K562 (cell line): ENCODE results near the gene TJP3. TPM values are rescaled to one million over a fixed set of nuclear protein-coding genes. Genes with fewer than 3 reads are reported as not detected.

Experiments
- ATAC-seq: fragments of 200-7000 bp; cut with Tn5 transposase; 3 replicates; pipeline ENCODE4 v1.9.1; 2020; ENCODE audit warnings: moderate library complexity
- BruUV-seq: library from RNA; stranded (reverse); fragments of 400-500 nt; replicated peaks from 2 replicates; lab custom pipeline; 2021; lab: Mats Ljungman, UMichigan
- CTCF ChIA-PET: fragments of 300-600 bp; formaldehyde crosslinking; extraction: SDS; loops from one replicate; lab custom pipeline; 2021; ENCODE audit warnings: low intra/inter-chr PET ratio; lab: Yijun Ruan, JAX
- POLR2A ChIA-PET: fragments of 300-600, 350-650 bp; sonication (Branson Sonifier 250); formaldehyde crosslinking; extraction: SDS; loops from one replicate; lab custom pipeline; 2021; ENCODE audit warnings: antibody characterized with exemption, inconsistent platforms; lab: Yijun Ruan, JAX
- DNase-seq, 4 experiments: peaks; one replicate each; pipeline versions ENCODE4 v3.0.0 to v3.0.0-alpha.2; 2011 to 2018; ENCODE audit warnings: low spot score in 3 of 4, mixed read lengths in 3 of 4; ENCODE audit errors: extremely low read depth in 1 of 4
- FAIRE-seq: peaks from 2 replicates; lab custom pipeline; 2011; peaks lifted over from hg19 to GRCh38; lab: Jason Lieb, UNC
- H2AFZ ChIP-seq: 2 replicates; pipeline ENCODE4 v1.6.0; 2011; ENCODE audit warnings: low read depth, low read length, control low read depth, inconsistent platforms
- H3K27ac ChIP-seq: fragments of 200-600 bp; 3 replicates; pipeline ENCODE4 v1.8.0; 2011; ENCODE audit warnings: low read depth, mild to moderate bottlenecking, control low read depth, inconsistent platforms, low read length, moderate library complexity, mixed read lengths; ENCODE audit errors: extremely low read depth
- H3K27me3 ChIP-seq, 2 experiments: fragments of 300-600 bp in 1 of 2; 2 replicates in 1 of 2; 3 replicates in 1 of 2; pipeline versions ENCODE4 v1.6.0 to v1.8.0; 2011; ENCODE audit warnings: inconsistent platforms in 2 of 2, low read length in 2 of 2, mild to moderate bottlenecking in 1 of 2, mixed read lengths in 1 of 2, moderate library complexity in 1 of 2; ENCODE audit not compliant: control insufficient read depth in 2 of 2, insufficient read depth in 2 of 2
- H3K36me3 ChIP-seq: fragments of 300-600 bp; 3 replicates; pipeline ENCODE4 v1.8.0; 2011; ENCODE audit warnings: mild to moderate bottlenecking, low read length, inconsistent platforms; ENCODE audit not compliant: control insufficient read depth, insufficient read depth
- H3K4me1 ChIP-seq, 2 experiments: fragments of 200-600 bp in 1 of 2; replicated peaks in 1 of 2; 2 replicates in 1 of 2; 3 replicates in 1 of 2; pipeline versions ENCODE4 v1.5.1 to v1.8.0; 2011; ENCODE audit warnings: inconsistent platforms in 2 of 2, low read length in 2 of 2, mild to moderate bottlenecking in 1 of 2, mixed read lengths in 1 of 2, moderate library complexity in 1 of 2; ENCODE audit not compliant: control insufficient read depth in 2 of 2, insufficient read depth in 2 of 2
- H3K4me2 ChIP-seq: 2 replicates; pipeline ENCODE4 v1.6.1; 2011; ENCODE audit warnings: low read length, control low read depth, inconsistent platforms, mixed read lengths; ENCODE audit not compliant: insufficient read depth
- H3K4me3 ChIP-seq: fragments of 200-600 bp; sonication (generic), shearing (Covaris generic); 2 replicates; pipeline ENCODE4 v1.5.1; 2016; ENCODE audit warnings: control low read depth, inconsistent platforms
- H3K79me2 ChIP-seq: fragments of 200-600 bp; 3 replicates; pipeline ENCODE4 v1.8.0; 2011; ENCODE audit warnings: low read length, inconsistent platforms; ENCODE audit not compliant: control insufficient read depth, insufficient read depth
- H3K9ac ChIP-seq, 2 experiments: 2 replicates each; pipeline versions ENCODE4 v1.6.0 to v1.6.1; 2011; ENCODE audit warnings: low read depth in 2 of 2, low read length in 2 of 2, control low read depth in 1 of 2, inconsistent platforms in 1 of 2, mild to moderate bottlenecking in 1 of 2, mixed read lengths in 1 of 2; ENCODE audit not compliant: insufficient read depth in 1 of 2
- H3K9me1 ChIP-seq: one replicate; pipeline ENCODE4 v1.6.0; 2011; ENCODE audit warnings: inconsistent platforms, mild to moderate bottlenecking, low read length, moderate library complexity; ENCODE audit not compliant: control insufficient read depth, insufficient read depth
- H3K9me3 ChIP-seq: replicated peaks from 2 replicates; pipeline ENCODE4 v1.5.1; 2011; ENCODE audit warnings: low read depth, low read length, inconsistent platforms; ENCODE audit not compliant: control insufficient read depth, insufficient read depth
- H4K20me1 ChIP-seq: replicated peaks from 2 replicates; pipeline ENCODE4 v1.6.1; 2011; ENCODE audit warnings: low read length, inconsistent platforms, mixed read lengths; ENCODE audit not compliant: control insufficient read depth, insufficient read depth
- CREM ChIP-seq: IDR thresholded peaks from 2 replicates; pipeline ENCODE4 v1.6.1; 2014; ENCODE audit warnings: antibody characterized with exemption, low read depth
- DMBX1 ChIP-seq: fragments of 250-450 bp; sonication (Bioruptor Pico); IDR thresholded peaks from 2 replicates; pipeline ENCODE4 v1.8.0; 2022; ENCODE audit warnings: inconsistent platforms, mild to moderate bottlenecking, moderate library complexity, borderline replicate concordance
- MYC ChIP-seq, 2 experiments: fragments of 250-450 bp in 1 of 2; sonication (Bioruptor Pico) in 1 of 2; IDR thresholded peaks; 2 replicates each; pipeline versions ENCODE4 v1.5.1 to v1.6.1; 2012 to 2021; ENCODE audit warnings: low read depth in 2 of 2, borderline replicate concordance in 1 of 2, improper control_type of control experiment in 1 of 2, low read length in 1 of 2, mild to moderate bottlenecking in 1 of 2, moderate library complexity in 1 of 2
- NCOR1 ChIP-seq: fragments of 450-650 bp; IDR thresholded peaks from 2 replicates; pipeline ENCODE4 v1.6.1; 2016; ENCODE audit warnings: mild to moderate bottlenecking, moderate library complexity
- RBM39 ChIP-seq: fragments of 200-400 bp; formaldehyde crosslinking; optimal IDR thresholded peaks from 2 replicates; pipeline ENCODE3; 2018; ENCODE audit warnings: low read depth, low read length
- SAFB ChIP-seq: fragments of 200-400 bp; formaldehyde crosslinking; IDR thresholded peaks from 2 replicates; pipeline ENCODE4 v1.6.1; 2017; ENCODE audit warnings: low read depth, low read length, borderline replicate concordance
- SIX5 ChIP-seq, 2 experiments: IDR thresholded peaks; 2 replicates each; pipeline ENCODE4 v1.6.1; 2011; ENCODE audit warnings: low read length in 2 of 2, borderline replicate concordance in 1 of 2, low read depth in 1 of 2, mild to moderate bottlenecking in 1 of 2, moderate library complexity in 1 of 2; ENCODE audit not compliant: insufficient read depth in 1 of 2
- ZKSCAN3 ChIP-seq: fragments of 250-450 bp; sonication (Bioruptor Pico); IDR thresholded peaks from 2 replicates; pipeline ENCODE4 v1.4.0; 2020
- ZNF280A ChIP-seq: fragments of 450-650 bp; IDR thresholded peaks from 2 replicates; pipeline ENCODE4 v1.6.1; 2018; ENCODE audit warnings: mild to moderate bottlenecking, low read depth; ENCODE audit not compliant: partially characterized antibody
- WGBS: fragments of 100-300 bp; shearing (Covaris generic); methylation state at CpG from one replicate; pipeline ENCODE4 v1.1.6; 2016; ENCODE audit warnings: low coverage, mixed read lengths; ENCODE audit not compliant: insufficient coverage; ENCODE audit errors: missing lambda C conversion rate; 5-methylcytosine and 5-hydroxymethylcytosine counted together
- in situ Hi-C: fragments of 300-500 bp; cut with MboI; formaldehyde crosslinking; loops from 4 replicates; pipeline ENCODE4 v1.15.0; 2018; ENCODE audit warnings: inconsistent platforms, mixed read lengths
- intact Hi-C: fragments of 100-400 bp; cut with micrococcal nuclease; formaldehyde crosslinking; loops from 2 replicates; pipeline ENCODE4 v1.14.2; 2022
- polyA plus RNA-seq, 8 experiments: library from polyadenylated mRNA; depleted of rRNA in 4 of 8; stranded (reverse) in 5 of 8; unstranded in 3 of 8; fragments of >200 nt; fragmentation: Nextera tagmentation in 2 of 8; fragmentation: Illumina TruSeq in 1 of 8; extraction: Ambion mirVana in 2 of 8; extraction: Trizol in 1 of 8; gene quantifications; 2 replicates each; pipeline versions ENCODE4 v1.2.1 to v1.2.3, GENCODE V29; 2011 to 2014; ENCODE audit warnings: inconsistent platforms in 1 of 8, missing spikeins in 1 of 8
- total RNA-seq, 7 experiments: library from RNA; depleted of rRNA in 6 of 7; stranded (reverse); fragments of >200 nt in 6 of 7; fragmentation: Illumina TruSeq in 2 of 7; extraction: Trizol in 2 of 7; gene quantifications; 2 replicates each; pipeline versions ENCODE4 v1.2.1 to v1.2.3, GENCODE V29; 2011 to 2021; ENCODE audit warnings: low replicate concordance in 1 of 7
- TF ChIP-seq, protein P1 (sequence below): sonication (generic); formaldehyde crosslinking; IDR thresholded peaks from 2 replicates; pipeline ENCODE4 v1.8.0; 2022; ENCODE audit warnings: missing genetic modification reagents, mild to moderate bottlenecking, moderate library complexity, borderline replicate concordance

Gene TJP3
- total and polyA plus RNA-seq, 9 of the 15 experiments (the other 6 are each of a cell fraction or from before 2014, with no cell fraction given): 0.11 to 2.4 (median 0.57) TPM; not detected in 1

- ChIA-PET POLR2A (interaction anchor here (0.6 to 1.5 kb wide), 4 partner anchors 22 to 681 kb away, joined by 3 to 4 read pairs (median 3); partner anchors contain the start of gene TJP3), CTCF (interaction anchor here (0.6 to 1.0 kb wide), 2 partner anchors 32 to 38 kb away, joined by 3 to 4 read pairs; partner anchors contain the start of gene PIP5K1C)
- Histone ChIP-seq H3K36me3 (peaks cover 40% of the 10 kb centered on the region; the same call in 2 of the 3 replicates), H3K27ac (peak overlapping the region; percentile 5; the same call in 1 of the 3 replicates), H4K20me1 (peaks cover 11% of the 10 kb centered on the region; the same call in 1 of the 2 replicates)
- 94% methylated on average over 14 of the region's 17 CpGs for WGBS
- no peak for FAIRE-seq
- TF ChIP-seq SIX5 (IDR thresholded peaks at IDR 0.05; ENCODE audit: borderline replicate concordance in 1 of 2, insufficient read depth in 1 of 2, low read depth in 1 of 2, low read length in 2 of 2) (no peak), CREM (no peak), MYC (IDR thresholded peaks at IDR 0.05; ENCODE audit: low read depth, low read length) (no peak), MYC (CRISPR knock-in tag; IDR thresholded peaks at IDR 0.05; ENCODE audit: borderline replicate concordance, low read depth) (no peak), DMBX1 (CRISPR knock-in tag) (no peak), ZKSCAN3 (CRISPR knock-in tag) (no peak), ZNF280A (no peak), NCOR1 (no peak), SAFB (no peak), RBM39 (no peak)
- TF ChIP-seq, protein P1, sequence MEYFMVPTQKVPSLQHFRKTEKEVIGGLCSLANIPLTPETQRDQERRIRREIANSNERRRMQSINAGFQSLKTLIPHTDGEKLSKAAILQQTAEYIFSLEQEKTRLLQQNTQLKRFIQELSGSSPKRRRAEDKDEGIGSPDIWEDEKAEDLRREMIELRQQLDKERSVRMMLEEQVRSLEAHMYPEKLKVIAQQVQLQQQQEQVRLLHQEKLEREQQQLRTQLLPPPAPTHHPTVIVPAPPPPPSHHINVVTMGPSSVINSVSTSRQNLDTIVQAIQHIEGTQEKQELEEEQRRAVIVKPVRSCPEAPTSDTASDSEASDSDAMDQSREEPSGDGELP (CRISPR knock-in tag): no peak
- TF ChIP-seq, all 486 proteins: peak for 0
- in situ Hi-C loops (no loop called here), intact Hi-C loops (loop anchor here (2.0 kb wide), 1 partner anchor 33 kb away; the partner anchor contains the start of gene PIP5K1C)
- no peak for DNase-seq
- Histone ChIP-seq H3K27me3 (no peaks in the 10 kb centered on the region), H3K79me2 (peaks cover 42% of the 10 kb centered on the region), H3K4me3 (no peak overlapping the region), H3K4me2 (no peak overlapping the region), H3K9me1 (no peaks in the 10 kb centered on the region), H3K9me3 (no peaks in the 10 kb centered on the region), H2AFZ (no peak overlapping the region), H3K9ac (peak overlapping the region in 1 of 2 experiments; percentile 69; a peak in 2 of 4 replicates), H3K4me1 (peaks cover 34 to 80% of the 10 kb centered on the region in 2 experiments)
- no TSS peak for BruUV-seq
- no peak for ATAC-seq
These were observed 40.4 kb upstream of the TJP3 start for GRCh38 chr19:3667766-3668165.
